HG02763 (cell line): ENCODE results near the gene CRB1.
A peak's percentile ranks its signal among the peaks of the same experiment; 100 is the strongest.

ENCODE experiments used
- ATAC-seq: cut with Tn5 transposase; IDR thresholded peaks from one replicate; pipeline ENCODE4 v1.9.1; 2021; ENCODE audit warnings: mild to moderate bottlenecking, moderate library complexity; ENCODE audit not compliant: unreplicated experiment

Gene CRB1

GRCh38 chr1:197519741-197520334, 251.8 kb downstream of the CRB1 start:
- no peak for ATAC-seq

- ATAC-seq = peak; percentile 62
Measured at GRCh38 chr1:197521118-197521739, 253.2 kb downstream of the CRB1 start.

- no peak for ATAC-seq
Measured at GRCh38 chr1:197526736-197527371, 258.8 kb downstream of the CRB1 start.
